Neuron (in vitro differentiated cells): ENCODE measurements around the gene CLVS2.

Source experiments
- H2AFZ ChIP-seq: one replicate; pipeline ENCODE4 v1.6.1; 2013; ENCODE audit warnings: low read depth, mild to moderate bottlenecking, inconsistent platforms, low read length, moderate library complexity
- H3K27me3 ChIP-seq: one replicate; pipeline ENCODE4 v1.6.1; 2013; ENCODE audit warnings: low read length; ENCODE audit not compliant: insufficient read depth
- H3K36me3 ChIP-seq: one replicate; pipeline ENCODE4 v1.6.1; 2013; ENCODE audit warnings: low read length; ENCODE audit not compliant: insufficient read depth
- H3K4me1 ChIP-seq: one replicate; pipeline ENCODE4 v1.6.1; 2013; ENCODE audit warnings: low read length; ENCODE audit not compliant: insufficient read depth
- H3K4me3 ChIP-seq: 2 replicates; pipeline ENCODE4 v1.5.1; 2013; ENCODE audit warnings: mild to moderate bottlenecking, low read length, moderate library complexity
- H3K9me3 ChIP-seq: one replicate; pipeline ENCODE4 v1.6.1; 2013; ENCODE audit warnings: low read length

CLVS2 gene

DNA sequence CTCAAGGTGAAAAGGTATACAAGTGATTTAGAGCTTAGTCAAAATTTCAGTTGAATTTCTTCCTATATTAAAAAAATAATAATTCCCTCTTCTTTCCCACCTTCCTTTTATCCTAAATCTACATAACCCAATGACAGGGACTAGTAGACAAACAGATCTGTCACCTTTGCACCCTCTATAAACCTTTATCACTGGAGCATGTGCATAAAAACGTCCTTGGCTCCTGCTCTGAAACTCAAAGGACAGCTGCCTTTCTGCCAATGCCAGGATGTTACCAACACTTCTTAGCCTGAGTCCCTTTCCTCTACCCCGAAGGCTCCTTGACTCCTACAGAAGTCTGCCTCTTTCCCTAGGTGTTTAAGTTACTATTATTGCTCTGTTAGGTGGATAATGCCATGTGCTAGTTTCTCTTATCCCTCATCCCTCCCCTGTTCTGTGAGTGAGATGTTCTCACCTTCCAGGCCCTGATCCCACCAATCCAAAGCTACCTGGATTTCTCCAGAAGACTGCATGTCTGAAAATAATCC is 4.3 kb downstream of the CLVS2 start:
- H3K9me3 ChIP-seq: no peaks in the 10 kb centered on the region
- no peak overlapping the region for H3K4me3 ChIP-seq
- no peak overlapping the region for H2AFZ ChIP-seq
- H3K27me3 ChIP-seq: peaks cover 10% of the 10 kb centered on the region
- H3K4me1 ChIP-seq: peaks cover 4% of the 10 kb centered on the region
- H3K36me3 ChIP-seq: no peaks in the 10 kb centered on the region

DNA sequence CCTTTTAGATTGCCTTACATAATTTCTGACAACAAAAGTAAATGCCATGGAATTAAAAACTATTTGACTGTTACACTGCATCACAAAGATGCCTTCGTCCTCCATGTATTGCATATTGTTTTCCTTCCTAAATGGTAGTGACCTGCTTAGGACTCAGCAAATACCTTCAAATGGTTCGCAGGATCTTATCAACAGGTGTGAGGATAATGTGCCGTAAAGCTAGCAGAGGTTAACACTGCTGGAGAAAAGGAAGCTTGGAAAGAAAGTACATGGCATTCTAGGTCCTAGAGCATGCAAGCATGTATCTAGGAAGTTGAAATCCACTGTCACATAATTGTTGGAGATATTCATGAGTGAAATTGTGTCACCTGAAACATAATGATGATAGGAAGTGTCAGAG is 5.5 kb downstream of the CLVS2 start:
- no peak overlapping the region for H3K4me3 ChIP-seq

DNA sequence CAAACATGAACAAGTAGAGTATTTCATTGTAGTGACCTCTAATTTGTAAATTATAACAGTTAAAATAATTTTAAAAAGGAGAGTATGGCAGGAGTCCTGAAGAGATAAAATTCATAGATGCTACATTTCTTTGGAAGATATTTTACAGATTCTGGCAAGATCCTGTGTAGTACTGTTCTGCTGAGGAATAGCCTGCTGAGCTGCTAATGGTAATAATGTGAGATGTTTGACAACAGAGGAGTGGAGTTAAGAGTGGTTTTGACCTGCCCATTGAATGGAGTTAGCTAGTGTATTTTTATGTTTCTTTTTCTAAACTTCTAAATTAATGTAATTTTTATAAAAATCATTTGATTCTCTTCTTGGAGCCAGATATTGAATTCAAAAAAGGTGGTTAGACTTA is 11.8 kb downstream of the CLVS2 start:
- H2AFZ ChIP-seq: no peak overlapping the region
- H3K36me3 ChIP-seq: no peaks in the 10 kb centered on the region
- no peak overlapping the region for H3K4me3 ChIP-seq
- no peaks in the 10 kb centered on the region for H3K4me1 ChIP-seq
- H3K9me3 ChIP-seq: no peaks in the 10 kb centered on the region
- no peaks in the 10 kb centered on the region for H3K27me3 ChIP-seq

More for the DNA sequence above, 5.5 kb downstream of the CLVS2 start:
- Histone ChIP-seq H3K27me3 (peaks cover 10% of the 10 kb centered on the region), H3K4me1 (peaks cover 4% of the 10 kb centered on the region), H2AFZ (no peak overlapping the region), H3K9me3 (no peaks in the 10 kb centered on the region), H3K36me3 (no peaks in the 10 kb centered on the region)

DNA sequence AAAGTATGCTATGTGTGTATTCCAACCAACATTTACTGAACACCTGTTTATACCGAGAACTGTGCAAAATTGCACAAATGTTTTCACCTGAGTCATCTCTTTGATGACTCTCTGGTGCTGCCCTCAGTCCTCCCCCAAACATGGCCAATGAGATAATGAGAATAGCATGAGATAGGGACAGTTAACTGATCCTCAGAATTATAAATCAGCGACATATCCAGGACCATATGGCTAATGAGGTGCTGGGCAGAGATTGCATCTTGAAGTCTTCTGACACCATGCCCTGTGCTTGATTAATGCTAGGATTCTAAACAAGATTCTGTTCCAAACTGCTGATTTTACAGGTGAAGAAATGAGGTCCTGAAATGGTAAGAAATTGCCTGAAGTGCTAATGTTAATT is 13.0 kb downstream of the CLVS2 start:
- Histone ChIP-seq H3K36me3 (no peaks in the 10 kb centered on the region), H3K9me3 (no peaks in the 10 kb centered on the region), H3K4me1 (no peaks in the 10 kb centered on the region), H3K4me3 (no peak overlapping the region), H2AFZ (no peak overlapping the region), H3K27me3 (no peaks in the 10 kb centered on the region)

DNA sequence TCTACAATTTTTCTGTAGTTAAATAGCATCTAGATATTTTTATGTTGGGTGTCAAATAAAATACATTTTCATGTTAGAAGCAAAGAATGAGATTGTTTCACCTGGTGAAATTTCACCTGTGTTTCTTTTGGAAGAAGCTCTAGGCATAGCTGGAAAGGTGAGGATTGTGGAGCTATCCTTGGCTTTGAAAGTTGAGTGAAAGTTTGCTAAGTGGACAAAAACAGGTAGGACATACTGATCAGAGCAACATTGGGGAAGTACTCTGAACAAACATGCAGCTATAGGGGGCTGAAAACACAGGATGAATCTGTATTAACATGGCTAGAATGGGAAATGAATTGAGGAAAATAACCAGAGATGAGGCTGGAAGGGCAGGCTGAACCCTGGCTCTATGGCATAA is 18.8 kb downstream of the CLVS2 start:
- H3K36me3 ChIP-seq: no peaks in the 10 kb centered on the region
- no peaks in the 10 kb centered on the region for H3K9me3 ChIP-seq
- no peak overlapping the region for H2AFZ ChIP-seq
- H3K4me1 ChIP-seq: peaks cover 13% of the 10 kb centered on the region
- H3K27me3 ChIP-seq: no peaks in the 10 kb centered on the region
- no peak overlapping the region for H3K4me3 ChIP-seq

DNA sequence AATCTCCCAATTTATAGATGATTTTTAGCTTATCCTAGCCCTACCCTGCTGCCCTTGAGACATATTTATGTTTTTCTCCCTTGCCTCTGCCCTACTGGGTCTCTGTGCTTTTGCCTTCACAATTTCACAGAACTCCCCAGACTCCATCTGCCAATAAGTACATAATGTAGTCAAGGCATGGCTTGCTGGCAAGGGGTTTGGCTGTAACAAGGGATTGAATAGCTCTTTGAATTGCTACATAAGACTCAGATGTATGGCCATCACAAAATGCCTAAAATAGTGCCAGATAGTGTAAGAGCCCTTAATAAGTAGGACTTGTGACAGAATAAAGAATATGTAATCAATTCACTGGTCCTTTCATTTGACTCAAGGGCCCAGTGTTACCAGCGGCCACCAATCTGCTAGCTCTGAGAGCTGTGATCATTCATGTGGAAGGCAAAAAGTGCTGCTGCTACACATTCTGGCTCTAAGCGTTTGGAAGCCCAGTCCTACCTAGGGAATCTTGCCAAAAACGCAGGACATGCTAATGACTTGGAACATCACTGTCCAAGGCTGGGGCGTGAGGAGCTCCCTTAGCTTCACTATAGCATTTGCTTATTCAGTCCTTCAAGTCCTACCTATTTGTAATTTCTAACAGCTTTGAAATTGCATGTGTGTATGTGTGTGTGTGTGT is 20.5 kb downstream of the CLVS2 start:
- Histone ChIP-seq H3K4me1 (peaks cover 15% of the 10 kb centered on the region), H3K9me3 (no peaks in the 10 kb centered on the region), H3K27me3 (no peaks in the 10 kb centered on the region), H2AFZ (no peak overlapping the region), H3K4me3 (no peak overlapping the region), H3K36me3 (no peaks in the 10 kb centered on the region)

DNA sequence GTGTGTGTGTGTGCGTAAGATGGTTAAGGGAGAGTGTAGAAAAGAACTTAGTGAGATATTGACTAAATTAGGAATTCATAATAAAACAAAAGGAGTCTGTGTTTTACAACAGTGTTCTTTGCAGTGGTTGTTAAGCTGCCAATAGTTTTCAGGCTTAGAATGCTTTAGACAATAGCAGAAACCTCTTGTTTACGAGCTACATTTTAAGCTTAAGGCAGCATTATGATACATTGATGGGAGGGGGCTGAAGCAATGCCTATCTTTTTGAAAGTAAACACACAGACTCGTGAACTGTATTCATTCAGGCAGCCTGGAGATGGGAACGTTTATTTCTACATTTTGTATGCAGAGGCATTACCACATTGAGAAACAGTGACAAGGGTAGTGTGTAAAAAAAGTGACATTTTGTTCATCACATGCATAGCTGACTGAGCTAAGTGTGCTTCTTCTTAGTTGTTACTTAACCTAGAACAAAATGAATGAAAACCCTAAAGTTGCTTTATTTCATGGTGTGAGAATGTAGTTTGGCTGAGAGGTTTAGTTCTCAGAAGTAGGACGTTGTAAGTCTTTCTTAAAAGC is 21.2 kb downstream of the CLVS2 start:
- Histone ChIP-seq H3K36me3 (no peaks in the 10 kb centered on the region), H3K9me3 (no peaks in the 10 kb centered on the region), H3K4me1 (peaks cover 15% of the 10 kb centered on the region), H3K27me3 (no peaks in the 10 kb centered on the region), H3K4me3 (no peak overlapping the region), H2AFZ (no peak overlapping the region)

DNA sequence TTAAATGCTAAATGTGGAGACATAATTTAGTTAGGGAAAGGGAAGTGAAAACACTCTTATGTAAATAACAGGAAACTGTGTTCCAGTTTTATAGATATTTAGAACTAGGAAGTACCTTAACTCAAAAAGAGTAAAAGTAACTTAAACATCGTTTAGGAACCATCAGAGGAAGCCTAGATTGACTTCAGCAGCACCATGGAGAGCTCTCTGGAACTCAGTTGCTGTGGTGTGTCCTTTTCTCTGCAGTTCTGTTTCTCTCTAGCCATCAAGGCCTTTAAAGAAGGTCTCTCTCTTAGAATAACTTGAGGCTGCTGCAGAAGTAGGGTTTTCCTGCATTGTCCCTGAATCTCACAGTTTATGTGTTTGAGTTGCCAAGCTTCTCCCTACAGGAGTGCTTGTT is 26.9 kb downstream of the CLVS2 start:
- Histone ChIP-seq H3K4me1 (peaks cover 5% of the 10 kb centered on the region), H3K9me3 (no peaks in the 10 kb centered on the region), H3K4me3 (no peak overlapping the region), H3K27me3 (no peaks in the 10 kb centered on the region), H3K36me3 (no peaks in the 10 kb centered on the region), H2AFZ (no peak overlapping the region)

DNA sequence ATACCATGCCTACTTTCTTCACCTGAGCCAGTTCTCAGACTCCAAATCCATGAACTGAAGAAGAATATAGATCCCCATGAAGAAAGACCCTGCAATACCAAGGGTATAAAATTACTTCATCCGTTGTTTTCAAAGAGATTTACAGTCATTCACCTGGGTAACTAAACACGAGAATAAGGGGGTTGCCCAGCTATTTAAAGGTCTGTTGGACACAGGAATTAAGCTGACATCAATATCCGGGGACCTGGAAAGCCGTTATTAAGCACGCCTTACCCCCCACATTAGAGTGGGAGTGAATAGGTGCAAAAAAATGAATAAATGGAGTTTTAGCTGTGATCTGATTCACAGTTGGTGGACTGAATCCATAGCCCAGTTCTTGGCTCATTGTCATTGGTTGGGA is 28.9 kb downstream of the CLVS2 start:
- no peaks in the 10 kb centered on the region for H3K36me3 ChIP-seq
- H3K9me3 ChIP-seq: no peaks in the 10 kb centered on the region
- peaks cover 2% of the 10 kb centered on the region for H3K4me1 ChIP-seq
- no peak overlapping the region for H3K4me3 ChIP-seq
- H2AFZ ChIP-seq: no peak overlapping the region
- H3K27me3 ChIP-seq: no peaks in the 10 kb centered on the region

DNA sequence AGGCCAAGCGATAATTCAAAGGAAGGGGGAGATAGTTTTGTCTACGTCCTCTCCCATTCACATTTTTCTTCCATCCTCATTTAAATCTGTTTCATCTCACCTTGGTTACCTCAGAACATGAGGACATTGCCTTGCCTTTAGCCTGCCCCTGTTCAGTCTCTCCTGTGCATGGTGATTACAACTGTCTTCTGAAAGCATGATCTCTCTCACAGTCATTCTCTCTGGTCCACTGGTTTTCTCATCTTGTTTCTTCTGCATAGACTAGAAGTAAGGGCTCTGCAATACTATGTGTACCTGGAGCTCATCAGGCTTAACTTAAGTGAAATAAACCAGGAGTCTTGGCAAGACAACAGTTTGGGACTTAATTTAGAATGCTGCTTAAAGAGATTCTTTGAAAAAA is 31.4 kb downstream of the CLVS2 start:
- Histone ChIP-seq H3K4me3 (no peak overlapping the region), H3K36me3 (no peaks in the 10 kb centered on the region), H3K4me1 (no peaks in the 10 kb centered on the region), H2AFZ (no peak overlapping the region), H3K27me3 (no peaks in the 10 kb centered on the region), H3K9me3 (no peaks in the 10 kb centered on the region)

DNA sequence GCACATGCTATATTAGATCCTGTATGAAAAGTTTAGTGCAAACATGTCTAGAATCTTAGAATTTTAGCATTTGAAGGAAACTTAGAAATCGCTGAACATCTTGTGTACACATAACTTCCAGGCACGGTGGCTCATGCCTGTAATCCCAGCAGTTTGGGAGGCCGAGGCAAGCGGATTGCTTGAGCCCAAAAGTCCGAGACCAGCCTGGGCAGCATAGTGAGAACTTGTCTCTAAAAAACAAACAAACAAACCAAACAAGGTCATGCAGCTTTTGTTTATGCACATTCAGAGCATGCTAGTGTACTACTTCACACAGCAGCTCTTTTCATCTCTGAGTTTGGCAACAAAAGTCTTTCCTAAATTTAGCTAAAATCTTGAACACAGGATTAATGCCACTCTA is 32.2 kb downstream of the CLVS2 start:
- H2AFZ ChIP-seq: no peak overlapping the region

DNA sequence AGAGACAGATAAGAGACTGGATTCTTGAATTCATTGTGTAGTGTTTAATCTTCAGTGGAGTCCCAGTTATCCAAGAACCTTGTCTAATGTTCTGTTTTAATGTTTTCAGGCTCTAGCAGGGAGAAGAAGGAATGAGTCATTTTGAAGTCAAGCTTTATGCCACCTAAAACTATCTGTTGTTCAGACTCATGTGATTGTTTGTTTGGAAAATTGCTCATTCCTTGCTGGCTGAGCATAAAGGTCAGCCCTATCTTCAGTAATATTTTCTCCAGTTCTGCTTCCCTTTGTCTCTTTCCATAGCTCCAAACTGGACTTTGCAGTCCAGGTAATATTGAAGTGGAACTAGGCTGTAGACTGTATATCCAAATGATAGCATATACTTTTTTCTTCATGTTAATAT is 34.2 kb downstream of the CLVS2 start:
- Histone ChIP-seq H3K9me3 (no peaks in the 10 kb centered on the region), H3K4me1 (no peaks in the 10 kb centered on the region), H3K4me3 (no peak overlapping the region), H3K36me3 (no peaks in the 10 kb centered on the region), H2AFZ (no peak overlapping the region), H3K27me3 (no peaks in the 10 kb centered on the region)

More for the DNA sequence above, 32.2 kb downstream of the CLVS2 start:
- H3K4me3 ChIP-seq: no peak overlapping the region
- H3K27me3 ChIP-seq: no peaks in the 10 kb centered on the region
- H3K36me3 ChIP-seq: no peaks in the 10 kb centered on the region
- no peaks in the 10 kb centered on the region for H3K4me1 ChIP-seq
- no peaks in the 10 kb centered on the region for H3K9me3 ChIP-seq

DNA sequence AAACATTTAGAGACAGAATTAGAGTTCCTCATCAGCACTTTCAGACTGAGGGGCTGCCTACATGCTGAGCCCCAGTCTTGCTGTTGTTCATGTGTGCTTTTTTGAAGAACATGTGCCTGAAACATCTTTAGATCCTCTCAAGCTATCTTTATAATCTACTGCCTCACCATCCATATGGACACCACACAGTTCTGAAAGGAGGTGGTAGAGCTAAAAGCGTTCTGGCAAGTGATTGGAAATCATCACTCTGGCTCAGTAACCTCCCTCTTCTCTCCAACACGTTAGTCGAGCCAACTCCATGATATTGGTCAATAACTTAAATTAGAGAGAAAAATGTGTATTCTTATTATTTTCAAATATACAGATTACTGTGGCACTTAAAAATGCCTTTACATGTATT is 40.6 kb downstream of the CLVS2 start:
- no peaks in the 10 kb centered on the region for H3K36me3 ChIP-seq
- H3K9me3 ChIP-seq: no peaks in the 10 kb centered on the region
- no peak overlapping the region for H2AFZ ChIP-seq
- H3K27me3 ChIP-seq: no peaks in the 10 kb centered on the region
- H3K4me1 ChIP-seq: no peaks in the 10 kb centered on the region
- H3K4me3 ChIP-seq: no peak overlapping the region

DNA sequence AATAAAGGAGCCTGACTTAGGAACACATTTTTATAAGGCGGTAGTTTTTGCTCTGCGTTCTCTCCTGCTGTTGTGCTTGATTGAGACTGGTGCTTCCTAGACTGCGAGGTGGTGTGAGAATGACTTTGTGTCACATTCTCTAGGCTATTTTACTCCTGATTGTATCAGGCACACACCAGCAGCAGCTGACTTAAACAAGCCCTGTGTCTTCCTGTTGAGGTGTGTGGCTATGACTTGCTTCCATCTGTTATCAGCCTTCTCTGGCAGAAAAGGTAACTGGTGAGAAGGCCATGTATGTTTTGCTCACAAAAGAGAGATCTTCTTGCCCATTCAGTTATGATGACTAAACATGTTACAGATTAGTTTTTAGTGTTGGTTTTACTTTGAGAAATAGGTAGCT is 43.4 kb downstream of the CLVS2 start:
- Histone ChIP-seq H2AFZ (no peak overlapping the region), H3K27me3 (no peaks in the 10 kb centered on the region), H3K4me3 (no peak overlapping the region), H3K4me1 (no peaks in the 10 kb centered on the region), H3K36me3 (no peaks in the 10 kb centered on the region), H3K9me3 (no peaks in the 10 kb centered on the region)
